ENCODE data around the gene ENAH.

GRCh38 chr1:225469051-225469450, 183.9 kb downstream of the ENAH start:
- TF ChIP-seq CTCF (conservative IDR thresholded peaks at IDR 0.05 in 1 of 2, IDR thresholded peaks at IDR 0.05 in 1 of 2; ENCODE audit: low read depth in 1 of 2, low read length in 2 of 2) (no peak), EZH2 (IDR thresholded peaks at IDR 0.05; ENCODE audit: low read length, missing control alignments) (no peak)

All from fibroblast of lung (primary cell).